ENCODE data around the gene FAM229B. TPM values are rescaled to one million over a fixed set of nuclear protein-coding genes. Genes with fewer than 3 reads are reported as not detected.

The FAM229B gene, protein sequence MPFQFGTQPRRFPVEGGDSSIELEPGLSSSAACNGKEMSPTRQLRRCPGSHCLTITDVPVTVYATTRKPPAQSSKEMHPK
- total RNA-seq (1 to 10 TPM; 1.9 to 7.8 (median 3.6) TPM), polyA plus RNA-seq (1 to 10 TPM; 7.8 to 7.9 (median 7.9) TPM)
- long read RNA-seq, donor 1, partial matches to known transcripts, result 0 of 2 reads
- long read RNA-seq, donor 1, other reads (novel, unspliced or antisense), result 0 of 2 reads
- long read RNA-seq, donor 2, transcript FAM229B-201 (4 exons, 2,543 nt), result major isoform, 6 of 6 reads
- long read RNA-seq, donor 2, partial matches to known transcripts, result 0 of 6 reads
- long read RNA-seq, donor 2, other reads (novel, unspliced or antisense), result 0 of 6 reads

DNA sequence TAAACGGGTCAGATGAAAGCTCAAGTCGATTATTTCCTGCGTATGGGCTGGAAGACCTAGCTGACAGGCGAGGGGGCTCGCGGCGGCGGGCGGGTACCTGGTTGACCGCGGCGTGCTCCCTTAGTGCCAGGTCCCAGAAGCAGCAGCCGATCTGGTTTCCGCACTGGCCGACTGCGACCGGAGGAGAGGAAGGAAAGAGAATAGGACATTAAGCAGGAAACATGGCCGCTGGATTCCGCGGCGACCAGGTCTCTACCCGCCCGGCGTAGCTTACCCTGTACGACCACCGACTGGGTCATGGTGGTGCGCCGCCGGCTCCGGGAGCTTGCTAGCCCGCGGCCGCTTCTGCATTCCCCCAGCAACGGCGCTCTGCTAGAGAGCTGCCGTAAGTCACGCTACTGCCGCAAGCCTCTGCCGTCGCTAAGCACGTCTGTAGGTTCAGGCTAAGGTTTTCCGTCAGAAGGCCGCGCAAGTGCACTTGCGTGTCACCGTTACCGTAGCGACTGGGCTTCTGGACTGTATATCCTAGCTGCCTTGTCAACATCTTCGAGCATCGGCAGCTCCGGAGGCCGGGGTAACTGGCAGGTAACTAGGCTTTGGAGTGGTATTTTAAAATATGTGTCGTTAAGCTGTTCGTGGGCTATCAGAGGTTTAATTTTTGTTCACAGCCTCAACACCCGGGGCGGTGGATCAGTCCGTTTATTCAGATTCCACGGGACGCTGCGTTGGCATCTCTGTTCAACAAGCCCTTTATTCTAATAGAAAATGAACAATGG, at the start of gene FAM229B, which contains the start of gene TUBE1:
Gene FAM229B, plus strand, starts transcription at position 456 of the 776 bp plus-strand sequence. CDS start 11,693 bp downstream, outside the sequence.
Gene TUBE1, minus strand, starts transcription at position 347 of the 776 bp plus-strand sequence. Its CDS starts 48 bp downstream, at position 299.
- Histone ChIP-seq H3K27me3 (replicated peaks in 1 of 7) (no peaks in the 10 kb centered on the region), H3K9me3 (no peaks in the 10 kb centered on the region), H3K27ac (peak within 1 kb of the TSS; percentile 72 to 91 (median 86)), H3K36me3 (peaks cover 0 to 26% (median 4%) of the 10 kb centered on the region in 6 donors), H3K4me3 (peak within 1 kb of the TSS; percentile 68 to 89 (median 82)), H3K4me1 (peaks cover 5 to 27% (median 19%) of the 10 kb centered on the region in 6 donors)
- peak; percentile 98 for DNase-seq
- intact Hi-C loops (cut with DNase I; ENCODE audit: low total_unique reads), result no loop called here
- 0 to 1% (median 1%) methylated on average over 51 to 60 of the region's 60 CpGs for WGBS, 5 donors
- TF ChIP-seq, protein P1, sequence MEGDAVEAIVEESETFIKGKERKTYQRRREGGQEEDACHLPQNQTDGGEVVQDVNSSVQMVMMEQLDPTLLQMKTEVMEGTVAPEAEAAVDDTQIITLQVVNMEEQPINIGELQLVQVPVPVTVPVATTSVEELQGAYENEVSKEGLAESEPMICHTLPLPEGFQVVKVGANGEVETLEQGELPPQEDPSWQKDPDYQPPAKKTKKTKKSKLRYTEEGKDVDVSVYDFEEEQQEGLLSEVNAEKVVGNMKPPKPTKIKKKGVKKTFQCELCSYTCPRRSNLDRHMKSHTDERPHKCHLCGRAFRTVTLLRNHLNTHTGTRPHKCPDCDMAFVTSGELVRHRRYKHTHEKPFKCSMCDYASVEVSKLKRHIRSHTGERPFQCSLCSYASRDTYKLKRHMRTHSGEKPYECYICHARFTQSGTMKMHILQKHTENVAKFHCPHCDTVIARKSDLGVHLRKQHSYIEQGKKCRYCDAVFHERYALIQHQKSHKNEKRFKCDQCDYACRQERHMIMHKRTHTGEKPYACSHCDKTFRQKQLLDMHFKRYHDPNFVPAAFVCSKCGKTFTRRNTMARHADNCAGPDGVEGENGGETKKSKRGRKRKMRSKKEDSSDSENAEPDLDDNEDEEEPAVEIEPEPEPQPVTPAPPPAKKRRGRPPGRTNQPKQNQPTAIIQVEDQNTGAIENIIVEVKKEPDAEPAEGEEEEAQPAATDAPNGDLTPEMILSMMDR (IDR thresholded peaks at IDR 0.05 in 8 of 11, conservative IDR thresholded peaks at IDR 0.05 in 3 of 11), result peak in 4 of 11 experiments; percentile 14 to 33 (median 27)
- TF ChIP-seq POLR2AphosphoS5 (IDR thresholded peaks at IDR 0.05) (peak; percentile 90 to 95 (median 94)), POLR2A (IDR thresholded peaks at IDR 0.05) (peak in 2 of 3 donors; percentile 30 to 65)

DNA sequence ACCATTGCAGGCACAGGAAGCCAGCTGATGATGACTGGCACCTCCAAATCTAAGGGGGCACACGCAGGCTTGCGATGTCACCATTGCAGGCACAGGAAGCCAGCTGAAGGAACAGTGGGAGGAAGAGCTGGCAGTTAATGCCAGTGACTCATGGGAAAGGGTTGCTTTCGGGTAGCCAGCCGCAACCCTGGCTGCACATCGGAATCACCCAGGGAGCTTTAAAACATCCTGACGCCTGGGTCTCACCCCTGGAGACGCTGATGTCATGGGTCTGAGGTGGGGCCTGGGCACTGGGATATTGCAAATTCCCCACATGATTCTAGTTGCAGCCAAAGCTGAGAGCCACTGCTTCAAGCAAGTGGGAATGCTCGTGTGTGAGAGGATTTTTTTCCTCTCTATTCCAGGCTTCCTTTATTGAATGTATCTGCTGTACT, 49.6 kb upstream of the FAM229B start:
- no peak overlapping the region for H3K27ac ChIP-seq
- DNase-seq, result no peak

DNA sequence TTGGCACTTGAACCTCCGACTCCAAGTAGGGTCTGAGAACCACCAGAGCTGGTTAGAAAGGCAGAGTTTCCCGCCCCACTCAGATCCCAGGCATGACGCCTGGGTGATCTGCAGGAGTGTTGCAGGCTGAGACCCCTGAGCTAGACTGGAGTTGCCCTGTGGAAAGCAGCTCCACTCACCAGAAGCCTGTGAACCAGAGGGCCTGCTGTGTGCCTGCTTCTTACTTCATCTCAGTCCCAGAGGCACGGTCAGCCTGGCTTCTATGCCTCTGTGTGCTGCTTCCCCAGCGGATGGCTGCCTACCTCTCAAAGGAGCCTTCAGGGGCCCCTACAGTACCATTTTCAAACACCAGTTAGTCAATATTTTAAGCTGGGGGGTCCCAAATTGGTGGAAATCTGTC, 49.1 kb upstream of the FAM229B start:
- TF ChIP-seq, protein P1 (IDR thresholded peaks at IDR 0.05 in 8 of 11, conservative IDR thresholded peaks at IDR 0.05 in 3 of 11), result no peak
- TF ChIP-seq POLR2A (IDR thresholded peaks at IDR 0.05), result no peak

More for the DNA sequence above, 49.6 kb upstream of the FAM229B start:
- TF ChIP-seq, protein P1 (IDR thresholded peaks at IDR 0.05 in 8 of 11, conservative IDR thresholded peaks at IDR 0.05 in 3 of 11), result no peak
- no peak for TF ChIP-seq POLR2A (IDR thresholded peaks at IDR 0.05)
- TF ChIP-seq POLR2AphosphoS5 (IDR thresholded peaks at IDR 0.05), result no peak
- H3K27me3 ChIP-seq (replicated peaks in 1 of 7), result no peaks in the 10 kb centered on the region
- intact Hi-C loops (cut with DNase I; ENCODE audit: low total_unique reads), result no loop called here
- H3K4me3 ChIP-seq, result no peak overlapping the region
- no peaks in the 10 kb centered on the region for H3K36me3 ChIP-seq
- H3K4me1 ChIP-seq, result peaks cover 0 to 3% (median 1%) of the 10 kb centered on the region in 6 donors
- WGBS, 5 donors, result 62 to 74% (median 67%) methylated on average over 8 of the region's 8 CpGs
- no peaks in the 10 kb centered on the region for H3K9me3 ChIP-seq

More for the DNA sequence above, 49.1 kb upstream of the FAM229B start:
- intact Hi-C loops (cut with DNase I; ENCODE audit: low total_unique reads), result no loop called here
- H3K36me3 ChIP-seq, result no peaks in the 10 kb centered on the region
- peaks cover 0 to 6% (median 1%) of the 10 kb centered on the region in 6 donors for H3K4me1 ChIP-seq
- 84 to 95% (median 89%) methylated on average over 5 of the region's 5 CpGs for WGBS, 5 donors
- no peaks in the 10 kb centered on the region for H3K27me3 ChIP-seq (replicated peaks in 1 of 7)
- H3K27ac ChIP-seq, result no peak overlapping the region
- no peak for DNase-seq
- H3K4me3 ChIP-seq, result no peak overlapping the region
- no peaks in the 10 kb centered on the region for H3K9me3 ChIP-seq

Measured in spleen (tissue), 13 donors.